Activated naive CD4-positive, alpha-beta T cell treated with anti-CD3 and anti-CD28 coated beads for 36 hours (primary cell): ENCODE measurements around the gene SMNDC1. TPM values are rescaled to one million over a fixed set of nuclear protein-coding genes. Genes with fewer than 3 reads are reported as not detected.

Experiments
- CTCF ChIA-PET: fragments of 350-600 bp; sonication (Branson Sonifier 250); formaldehyde crosslinking; loops from one replicate; lab custom pipeline; 2021; ENCODE audit warnings: antibody characterized with exemption; lab: Charles Lee
- DNase-seq: peaks from one replicate; pipeline ENCODE4 v3.0.0-alpha.2; 2020
- H3K27ac Mint-ChIP-seq: one replicate; pipeline ENCODE4 v1.8.0; 2021; ENCODE audit warnings: mild to moderate bottlenecking, mixed read lengths
- H3K27me3 Mint-ChIP-seq: one replicate; pipeline ENCODE4 v1.8.0; 2021; ENCODE audit warnings: low read depth, mixed read lengths
- H3K36me3 Mint-ChIP-seq: one replicate; pipeline ENCODE4 v1.8.0; 2021; ENCODE audit warnings: low read depth, mixed read lengths
- H3K4me1 Mint-ChIP-seq: one replicate; pipeline ENCODE4 v1.8.0; 2021; ENCODE audit warnings: low read depth, mixed read lengths
- H3K4me3 Mint-ChIP-seq: one replicate; pipeline ENCODE4 v1.8.0; 2021; ENCODE audit warnings: mild to moderate bottlenecking, moderate library complexity, mixed read lengths
- H3K9me3 Mint-ChIP-seq: one replicate; pipeline ENCODE4 v1.8.0; 2021; ENCODE audit warnings: mixed read lengths
- intact Hi-C: fragments of 100-400 bp; cut with micrococcal nuclease; formaldehyde crosslinking; loops from one replicate; pipeline ENCODE4 v1.15.1; 2023
- total RNA-seq, 2 experiments: library from RNA; stranded (reverse); gene quantifications; one replicate each; pipeline ENCODE4 v1.2.3, GENCODE V29; 2021

Gene SMNDC1
- 10 to 100 TPM; 42.4 to 46.2 TPM for total RNA-seq

- CTCF ChIA-PET = interaction anchor here (0.5 to 7.0 kb wide), 16 partner anchors 9 to 408 kb away, joined by 3 to 73 read pairs (median 4); no protein-coding TSS in a partner anchor
- Mint-ChIP-seq H3K9me3 (no peaks in the 10 kb centered on the region), H3K36me3 (peaks cover 26% of the 10 kb centered on the region), H3K27ac (peak within 1 kb of the TSS; percentile 97), H3K27me3 (no peaks in the 10 kb centered on the region), H3K4me1 (peaks cover 51% of the 10 kb centered on the region), H3K4me3 (peak within 1 kb of the TSS; percentile 95)
- DNase-seq = peak; percentile 99
- intact Hi-C loops = loop anchor here (1.0 to 5.0 kb wide), 6 partner anchors 80 to 772 kb away; partner anchors contain the start of genes ADRA2A, BBIP1 and SHOC2
These were observed at the start of gene SMNDC1 for GRCh38 chr10:110304780-110305421. Gene SMNDC1, minus strand, starts transcription at chr10:110304920. Its CDS starts 1,333 bp downstream, at chr10:110303587.

GRCh38 chr10:110354322-110354766 lies 49.6 kb upstream of the SMNDC1 start:
- H3K9me3 Mint-ChIP-seq = no peaks in the 10 kb centered on the region
- intact Hi-C loops = loop anchor here (1.0 to 5.0 kb wide), 4 partner anchors 34 to 217 kb away; no protein-coding TSS in a partner anchor

GRCh38 chr10:110353244-110354119 lies 48.8 kb upstream of the SMNDC1 start:
- peak; percentile 83 for DNase-seq
- H3K9me3 Mint-ChIP-seq = no peaks in the 10 kb centered on the region
- peaks cover 55% of the 10 kb centered on the region for H3K4me1 Mint-ChIP-seq
- peak overlapping the region; percentile 99 for H3K27ac Mint-ChIP-seq
- H3K27me3 Mint-ChIP-seq = no peaks in the 10 kb centered on the region
- CTCF ChIA-PET = interaction anchor here (0.6 to 6.1 kb wide), 39 partner anchors 9 to 223 kb away, joined by 3 to 64 read pairs (median 5); partner anchors contain the start of genes DUSP5 and SMNDC1
- intact Hi-C loops = loop anchor here (1.0 to 5.0 kb wide), 5 partner anchors 29 to 216 kb away; no protein-coding TSS in a partner anchor
- no peaks in the 10 kb centered on the region for H3K36me3 Mint-ChIP-seq
- peak overlapping the region; percentile 74 for H3K4me3 Mint-ChIP-seq

More at GRCh38 chr10:110354322-110354766, 49.6 kb upstream of the SMNDC1 start:
- H3K4me3 Mint-ChIP-seq = peak overlapping the region; percentile 74
- no peaks in the 10 kb centered on the region for H3K27me3 Mint-ChIP-seq
- peaks cover 60% of the 10 kb centered on the region for H3K4me1 Mint-ChIP-seq
- peak; percentile 98 for DNase-seq
- CTCF ChIA-PET = interaction anchor here (0.6 to 6.1 kb wide), 46 partner anchors 10 to 448 kb away, joined by 3 to 64 read pairs (median 4); partner anchors contain the start of genes DUSP5 and SMNDC1
- no peaks in the 10 kb centered on the region for H3K36me3 Mint-ChIP-seq
- peak overlapping the region; percentile 99 for H3K27ac Mint-ChIP-seq

GRCh38 chr10:110352930-110353243 lies 48.2 kb upstream of the SMNDC1 start:
- Mint-ChIP-seq H3K27me3 (no peaks in the 10 kb centered on the region), H3K4me1 (peaks cover 49% of the 10 kb centered on the region), H3K4me3 (no peak overlapping the region), H3K27ac (no peak overlapping the region), H3K9me3 (no peaks in the 10 kb centered on the region), H3K36me3 (no peaks in the 10 kb centered on the region)
- intact Hi-C loops = loop anchor here (1.0 to 5.0 kb wide), 2 partner anchors 29 to 216 kb away; no protein-coding TSS in a partner anchor
- CTCF ChIA-PET = interaction anchor here (0.8 to 6.1 kb wide), 6 partner anchors 13 to 195 kb away, joined by 3 to 64 read pairs (median 49); partner anchors contain the start of gene DUSP5
- no peak for DNase-seq

GRCh38 chr10:110350812-110351211 lies 46.1 kb upstream of the SMNDC1 start:
- H3K36me3 Mint-ChIP-seq = no peaks in the 10 kb centered on the region
- DNase-seq = no peak
- intact Hi-C loops = loop anchor here (5.0 kb wide), 1 partner anchor 214 kb away; no protein-coding TSS in a partner anchor
- peaks cover 29% of the 10 kb centered on the region for H3K4me1 Mint-ChIP-seq
- H3K4me3 Mint-ChIP-seq = no peak overlapping the region
- H3K27ac Mint-ChIP-seq = no peak overlapping the region
- CTCF ChIA-PET = interaction anchor here (1.1 kb wide), 1 partner anchor 196 kb away, joined by 5 read pairs; no protein-coding TSS in a partner anchor
- H3K27me3 Mint-ChIP-seq = no peaks in the 10 kb centered on the region
- H3K9me3 Mint-ChIP-seq = no peaks in the 10 kb centered on the region

- Mint-ChIP-seq H3K36me3 (no peaks in the 10 kb centered on the region), H3K27me3 (no peaks in the 10 kb centered on the region), H3K4me3 (no peak overlapping the region), H3K9me3 (no peaks in the 10 kb centered on the region), H3K27ac (no peak overlapping the region), H3K4me1 (peaks cover 19% of the 10 kb centered on the region)
- intact Hi-C loops = loop anchor here (5.0 kb wide), 1 partner anchor 213 kb away; no protein-coding TSS in a partner anchor
- CTCF ChIA-PET = interaction anchor here (1.1 kb wide), 1 partner anchor 197 kb away, joined by 5 read pairs; no protein-coding TSS in a partner anchor
- DNase-seq = no peak
These were observed 45.1 kb upstream of the SMNDC1 start for GRCh38 chr10:110349831-110350230.

- Mint-ChIP-seq H3K4me3 (no peak overlapping the region), H3K36me3 (no peaks in the 10 kb centered on the region), H3K9me3 (no peaks in the 10 kb centered on the region), H3K27me3 (no peaks in the 10 kb centered on the region), H3K4me1 (peaks cover 15% of the 10 kb centered on the region), H3K27ac (no peak overlapping the region)
- intact Hi-C loops = no loop called here
- CTCF ChIA-PET = no interaction called here
- no peak for DNase-seq
These were observed 44.7 kb upstream of the SMNDC1 start for GRCh38 chr10:110349386-110349785.

- Mint-ChIP-seq H3K27ac (no peak overlapping the region), H3K9me3 (no peaks in the 10 kb centered on the region), H3K36me3 (no peaks in the 10 kb centered on the region), H3K27me3 (peaks cover 2% of the 10 kb centered on the region), H3K4me3 (no peak overlapping the region), H3K4me1 (peaks cover 5% of the 10 kb centered on the region)
- intact Hi-C loops = no loop called here
- CTCF ChIA-PET = no interaction called here
- no peak for DNase-seq
These were observed 43.6 kb upstream of the SMNDC1 start for GRCh38 chr10:110348336-110348735.

- intact Hi-C loops = no loop called here
These were observed 42.2 kb upstream of the SMNDC1 start for GRCh38 chr10:110346914-110347313.

GRCh38 chr10:110345286-110345685 lies 40.6 kb upstream of the SMNDC1 start:
- intact Hi-C loops = no loop called here
- H3K4me3 Mint-ChIP-seq = no peak overlapping the region
- H3K9me3 Mint-ChIP-seq = no peaks in the 10 kb centered on the region
- H3K27ac Mint-ChIP-seq = no peak overlapping the region
- CTCF ChIA-PET = interaction anchor here (0.6 to 1.4 kb wide), 7 partner anchors 9 to 263 kb away, joined by 3 to 6 read pairs (median 3); no protein-coding TSS in a partner anchor
- H3K36me3 Mint-ChIP-seq = no peaks in the 10 kb centered on the region
- H3K4me1 Mint-ChIP-seq = peaks cover 2% of the 10 kb centered on the region
- no peak for DNase-seq
- H3K27me3 Mint-ChIP-seq = peaks cover 4% of the 10 kb centered on the region

More at GRCh38 chr10:110346914-110347313, 42.2 kb upstream of the SMNDC1 start:
- Mint-ChIP-seq H3K36me3 (no peaks in the 10 kb centered on the region), H3K27me3 (peaks cover 4% of the 10 kb centered on the region), H3K4me1 (peaks cover 2% of the 10 kb centered on the region), H3K4me3 (no peak overlapping the region), H3K27ac (no peak overlapping the region), H3K9me3 (no peaks in the 10 kb centered on the region)
- CTCF ChIA-PET = no interaction called here
- no peak for DNase-seq

- H3K9me3 Mint-ChIP-seq = no peaks in the 10 kb centered on the region
- intact Hi-C loops = no loop called here
- CTCF ChIA-PET = interaction anchor here (0.7 to 1.1 kb wide), 5 partner anchors 10 to 264 kb away, joined by 3 to 6 read pairs (median 3); no protein-coding TSS in a partner anchor
- H3K27me3 Mint-ChIP-seq = peaks cover 4% of the 10 kb centered on the region
- H3K4me1 Mint-ChIP-seq = no peaks in the 10 kb centered on the region
- DNase-seq = no peak
- H3K27ac Mint-ChIP-seq = no peak overlapping the region
- H3K4me3 Mint-ChIP-seq = no peak overlapping the region
- H3K36me3 Mint-ChIP-seq = no peaks in the 10 kb centered on the region
These were observed 39.9 kb upstream of the SMNDC1 start for GRCh38 chr10:110344622-110345021.
